Activated CD8-positive, alpha-beta memory T cell treated with anti-CD3 and anti-CD28 coated beads, Interleukin-2, amount 50 U/mL, for 24 hours (primary cell): ENCODE measurements around the gene RRH.
"Not testable (repeated sequence)": the region's sequence is repeated elsewhere in the genome, so short reads cannot be mapped to it uniquely, and the experiment has no call there.

Experiments used
- DNase-seq: peaks from one replicate; pipeline ENCODE4 v3.0.0-alpha.2; 2020; ENCODE audit errors: extremely low read depth

Gene RRH

DNA sequence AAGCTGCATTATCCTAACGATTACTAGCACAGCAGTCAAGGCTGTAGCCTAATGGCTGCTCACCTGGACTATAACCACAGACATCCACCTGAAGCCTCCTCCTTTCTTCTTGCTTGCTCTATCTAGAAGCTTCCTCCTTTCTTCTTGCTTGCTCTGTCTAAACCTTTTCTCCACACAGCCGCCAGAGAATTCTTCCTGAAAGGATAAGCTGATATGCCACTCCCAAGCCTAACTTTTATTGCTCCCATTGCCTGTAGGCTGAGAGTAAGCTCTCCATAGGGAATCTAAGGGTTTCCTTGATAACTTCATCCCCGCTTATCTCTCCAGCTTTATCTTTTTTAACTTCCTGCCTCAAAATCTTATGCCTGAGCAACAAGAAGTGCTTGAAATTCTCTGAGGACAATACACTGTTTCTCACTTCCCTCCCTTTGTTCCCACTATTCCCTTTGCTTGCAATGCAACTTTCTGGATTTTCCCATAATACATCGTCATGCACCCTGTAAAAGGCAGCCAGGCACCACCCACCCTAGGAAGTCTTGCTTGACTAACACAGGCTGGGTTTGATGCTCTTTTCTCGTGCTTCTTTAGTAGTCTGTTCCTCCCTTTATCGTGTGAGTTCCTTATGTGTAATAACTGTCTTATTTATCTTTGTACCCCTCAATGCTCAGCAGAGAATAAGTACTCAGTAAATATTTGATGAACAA lies 18.8 kb downstream of the RRH start:
- DNase-seq: no peak

DNA sequence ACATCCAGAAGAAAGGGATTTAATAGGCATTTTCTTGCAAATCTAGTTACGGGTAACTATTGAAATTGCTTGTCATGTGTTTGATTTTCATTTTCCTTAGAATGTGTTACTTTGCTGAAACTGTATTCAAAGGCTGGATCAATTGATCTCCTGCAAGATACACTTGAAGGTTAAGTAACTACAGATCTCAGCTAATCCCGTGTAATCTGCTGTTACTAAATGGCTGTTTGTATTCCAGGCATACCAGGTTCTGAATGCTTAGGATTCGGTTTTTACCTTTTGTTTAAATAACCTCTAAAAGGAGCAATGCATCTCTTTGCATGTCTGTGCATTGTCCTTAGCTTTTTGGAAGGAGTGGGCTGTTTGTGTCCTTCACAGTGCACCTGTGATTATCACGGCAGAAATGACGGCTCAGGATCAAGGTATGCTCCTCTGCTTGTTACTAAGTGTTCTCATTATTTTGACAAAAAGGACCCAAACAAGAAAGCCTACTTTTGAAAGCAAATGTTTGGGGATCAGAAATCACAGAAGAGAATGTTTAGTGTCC lies 20.2 kb downstream of the RRH start, which contains the start of gene LRIT3:
Gene LRIT3 (plus strand): TSS at position 212 of the 547 bp plus-strand sequence. CDS start 95 bp downstream, at position 307.
- DNase-seq: no peak

DNA sequence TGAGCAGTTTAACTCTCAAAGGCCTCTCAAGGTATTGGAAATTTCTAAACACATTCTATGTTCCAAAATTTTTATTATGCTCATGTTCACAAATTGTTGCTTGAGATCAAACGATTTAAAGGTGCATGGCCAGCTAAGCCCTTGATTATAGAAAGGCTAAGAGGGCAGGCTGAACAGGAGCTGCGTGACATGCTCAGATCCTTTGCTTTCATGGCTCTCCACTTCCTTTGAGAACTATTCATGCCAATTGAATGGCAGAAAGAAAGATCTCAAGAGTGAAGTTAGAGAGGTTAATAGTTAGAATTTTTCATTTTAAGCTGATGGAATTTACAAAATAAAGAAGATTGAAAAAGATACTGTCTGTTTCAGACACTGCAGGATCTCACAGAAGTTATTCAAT lies 20.7 kb downstream of the RRH start:
- no peak for DNase-seq

DNA sequence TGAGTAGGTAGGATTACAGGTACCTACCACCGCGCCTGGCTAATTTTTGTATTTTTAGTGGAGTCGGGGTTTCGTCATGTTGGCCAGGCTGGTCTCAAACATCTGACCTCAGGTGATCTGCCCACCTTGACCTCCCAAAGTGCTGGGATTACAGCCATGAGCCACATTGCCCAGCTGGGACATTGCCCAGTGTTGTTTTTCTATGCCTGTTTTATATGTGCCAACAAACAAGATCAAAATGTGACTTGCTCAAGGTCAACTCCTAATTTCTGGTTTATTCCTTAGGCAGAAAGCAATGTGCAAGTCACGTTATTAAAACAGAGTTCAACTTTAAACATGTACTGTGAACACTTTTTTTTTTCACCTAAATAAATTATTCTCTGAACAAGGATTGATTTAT lies 22.8 kb downstream of the RRH start:
- DNase-seq: no peak

DNA sequence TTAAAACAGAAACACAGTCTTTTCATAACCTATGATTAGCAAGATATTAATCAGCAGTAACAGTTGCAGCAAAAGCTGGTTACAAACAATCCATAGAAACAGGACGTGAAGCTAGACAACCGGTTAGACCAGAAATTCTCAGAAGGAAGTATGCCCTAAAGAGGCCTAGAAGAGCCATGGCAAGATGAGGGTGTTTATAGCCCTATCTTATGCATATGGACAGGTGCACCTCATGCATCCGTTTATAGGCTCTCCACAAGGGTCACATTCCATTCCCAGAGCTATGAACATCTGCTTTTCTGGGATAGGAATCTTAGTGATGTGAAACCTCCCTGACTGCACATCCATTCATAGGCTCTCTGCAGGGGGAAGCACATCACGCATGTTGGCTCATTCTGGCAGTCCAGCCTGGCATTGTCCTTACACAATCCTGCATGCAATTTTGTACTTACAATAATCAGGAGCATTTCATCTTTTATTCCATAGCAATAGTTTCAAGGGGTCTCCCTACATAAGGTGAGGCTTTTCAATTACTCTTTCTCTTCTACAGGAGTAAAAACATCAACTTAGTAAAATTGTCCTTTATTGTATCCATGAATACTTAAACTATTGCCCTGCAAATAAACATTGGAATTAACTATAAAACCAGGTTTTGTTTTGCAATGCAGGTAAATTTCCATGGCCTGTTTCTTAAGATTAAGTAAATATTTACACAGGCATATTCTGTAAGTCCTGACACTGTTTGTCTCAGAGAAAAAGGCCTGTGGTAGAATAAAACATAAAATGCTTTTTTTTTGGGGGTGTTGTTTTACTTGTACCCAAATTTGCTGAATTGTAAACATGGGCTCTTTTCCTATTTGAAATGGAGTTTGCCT lies 31.9 kb downstream of the RRH start:
- DNase-seq: not testable (repeated sequence)

DNA sequence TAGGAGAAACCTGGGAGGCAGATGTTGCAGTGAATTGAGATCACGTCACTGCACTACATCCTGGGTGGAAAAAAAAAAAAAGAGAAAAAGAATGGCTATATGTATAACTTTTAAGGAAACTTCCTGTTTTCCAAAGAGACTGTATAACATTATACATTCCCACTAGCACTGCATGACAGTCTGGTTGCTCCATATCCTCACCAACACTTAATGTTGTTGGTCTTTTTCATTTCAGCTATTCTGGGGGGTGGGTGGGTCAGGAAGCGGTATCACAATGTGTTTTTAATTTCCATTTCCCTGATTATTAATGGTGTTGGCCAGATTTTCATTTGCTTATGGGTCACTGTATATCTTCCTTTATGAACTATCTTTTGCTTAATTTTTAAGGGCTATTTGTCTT lies 33.5 kb downstream of the RRH start:
- DNase-seq: no peak

DNA sequence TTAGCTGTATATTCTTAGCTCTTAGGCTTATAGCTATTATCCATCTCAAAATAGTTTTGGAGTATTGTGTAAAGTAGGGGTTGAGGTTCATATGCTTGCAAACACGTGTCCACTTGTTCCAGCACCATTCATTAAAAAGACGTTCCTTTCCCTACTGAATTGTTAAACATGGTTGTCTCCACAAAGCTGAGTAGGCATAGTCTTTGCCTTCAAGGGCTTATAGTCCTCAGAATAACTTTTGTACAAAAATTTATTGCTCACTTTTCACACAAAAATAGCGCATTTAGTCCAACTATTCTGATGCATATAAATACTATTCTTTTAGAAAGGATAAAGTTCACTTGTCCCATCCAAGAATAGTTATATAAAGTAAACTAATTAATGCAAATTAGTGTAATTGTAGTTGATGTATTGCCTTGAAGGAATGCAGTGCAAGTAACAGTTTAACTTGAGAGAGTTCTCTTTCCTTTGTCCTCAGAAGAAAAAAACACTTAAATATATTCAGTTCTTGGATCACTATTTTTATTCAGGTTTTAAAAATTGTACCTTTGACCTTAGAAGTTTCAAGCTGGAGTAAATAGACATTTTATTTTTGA lies 34.2 kb downstream of the RRH start:
- no peak for DNase-seq

DNA sequence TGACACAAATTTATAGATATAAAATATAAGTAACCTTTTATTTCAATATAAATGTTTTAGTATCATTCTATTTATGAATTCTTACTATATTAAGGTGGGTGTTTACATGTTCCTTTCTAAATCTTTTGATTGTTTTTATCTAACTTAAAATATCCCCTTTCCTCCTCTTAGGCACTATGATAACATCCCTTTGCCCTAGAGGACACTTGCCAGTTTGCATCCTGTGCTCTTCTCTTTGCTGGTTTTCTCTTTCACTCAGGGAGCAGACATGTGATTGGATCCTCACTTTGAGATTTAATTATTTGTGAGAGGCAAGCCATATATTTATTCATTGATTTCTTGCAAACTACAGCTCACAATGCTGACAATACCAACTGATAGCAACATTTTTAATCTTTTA lies 36.4 kb downstream of the RRH start:
- no peak for DNase-seq

DNA sequence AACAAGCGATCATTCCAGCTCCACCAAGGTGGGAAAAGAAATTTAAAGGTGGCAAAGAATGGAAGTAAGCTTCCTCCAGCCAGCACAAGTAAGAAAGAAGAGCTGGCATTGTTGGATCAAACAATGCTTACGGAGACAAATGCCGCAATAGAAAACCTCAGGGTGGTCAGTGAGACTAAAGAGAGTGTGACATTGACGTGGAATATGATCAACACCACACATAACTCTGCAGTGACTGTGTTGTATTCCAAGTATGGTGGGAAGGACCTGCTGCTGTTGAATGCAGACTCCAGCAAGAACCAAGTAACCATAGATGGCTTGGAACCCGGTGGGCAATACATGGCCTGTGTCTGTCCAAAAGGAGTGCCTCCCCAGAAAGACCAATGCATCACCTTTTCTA lies 42.3 kb downstream of the RRH start:
- DNase-seq: no peak

DNA sequence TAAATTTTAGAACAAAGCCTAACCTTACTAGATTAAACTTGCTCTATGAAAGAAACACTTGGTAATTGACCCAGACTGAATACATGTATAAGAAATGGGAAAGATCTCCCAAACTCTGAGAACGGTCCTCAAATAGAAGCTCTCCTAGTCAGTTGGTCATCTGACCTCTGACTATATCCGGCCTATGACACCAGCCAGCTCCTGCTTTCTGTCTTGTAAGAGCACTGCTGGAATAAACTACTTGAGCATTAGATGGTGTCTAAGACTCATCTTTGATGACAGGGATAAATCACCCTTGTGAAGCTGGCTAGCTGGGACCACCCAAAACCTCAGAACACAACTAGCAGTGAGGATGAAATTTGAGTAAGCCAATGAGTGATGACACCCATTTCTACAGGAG lies 44.3 kb downstream of the RRH start:
- no peak for DNase-seq

DNA sequence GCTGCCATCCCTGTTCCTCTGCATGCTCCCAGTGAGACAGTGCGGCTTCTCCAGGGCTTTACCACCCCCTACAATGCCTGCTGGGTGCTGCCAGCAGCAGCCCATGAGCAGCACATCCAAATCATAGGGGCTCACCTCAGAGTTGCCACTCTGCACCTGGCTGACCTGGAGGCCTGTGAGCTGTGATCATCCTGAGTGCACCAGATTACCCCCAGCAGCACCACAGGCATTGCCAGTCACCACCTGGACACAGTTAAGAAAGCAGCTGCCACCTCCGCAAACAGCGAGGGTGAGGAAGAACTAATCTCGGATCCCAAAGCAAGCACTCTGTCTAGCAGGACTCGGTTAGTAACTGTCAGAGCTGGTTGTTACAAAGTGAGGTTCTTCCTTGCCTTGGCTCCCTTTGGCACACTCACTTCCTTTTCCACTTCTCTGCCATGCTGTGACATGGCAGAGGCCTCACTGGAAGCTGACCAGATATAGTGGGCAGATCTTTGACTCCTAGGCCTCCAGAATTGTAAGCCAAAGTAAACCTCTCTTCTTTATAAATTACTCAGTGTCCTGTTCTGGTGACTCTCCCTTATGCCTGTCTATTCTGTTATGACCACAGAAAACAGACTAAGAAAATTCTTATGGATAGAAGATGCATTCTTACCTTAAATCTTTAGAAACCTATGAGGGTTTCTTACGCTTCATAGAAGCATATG lies 45.3 kb downstream of the RRH start:
- DNase-seq: no peak

DNA sequence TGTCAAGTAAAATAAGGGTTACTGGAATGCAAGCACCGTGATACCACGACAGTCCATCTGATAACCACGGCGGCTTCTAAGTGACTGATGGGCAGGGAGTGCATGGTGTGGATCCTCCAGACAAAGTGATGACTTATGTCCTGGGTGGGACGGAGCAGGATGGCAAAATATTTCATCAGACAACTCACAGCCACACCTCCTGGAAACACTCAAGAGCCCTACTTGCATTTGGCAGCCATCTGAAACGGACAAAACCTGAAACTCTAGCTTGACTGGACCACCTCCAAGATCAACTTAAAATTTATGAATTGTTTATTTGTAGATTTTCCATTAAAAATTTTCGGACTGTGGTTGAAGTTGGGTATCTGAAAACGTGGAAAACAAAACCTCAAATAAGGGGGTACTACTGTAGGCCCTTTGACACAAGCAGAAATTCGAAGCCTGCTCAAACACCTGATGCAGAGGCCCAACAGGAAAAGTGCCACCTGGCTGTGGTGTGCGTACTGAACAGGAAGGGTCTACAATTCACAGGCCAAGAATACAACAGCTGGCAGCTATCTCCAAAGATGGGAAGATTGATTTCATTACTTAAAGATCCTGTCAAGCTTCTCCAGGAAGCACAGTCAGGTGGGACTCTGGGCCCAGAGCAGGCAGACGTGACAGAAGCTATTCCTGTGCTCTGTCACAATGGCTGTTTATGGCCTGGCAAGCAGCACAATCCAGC lies 46.2 kb downstream of the RRH start:
- no peak for DNase-seq

DNA sequence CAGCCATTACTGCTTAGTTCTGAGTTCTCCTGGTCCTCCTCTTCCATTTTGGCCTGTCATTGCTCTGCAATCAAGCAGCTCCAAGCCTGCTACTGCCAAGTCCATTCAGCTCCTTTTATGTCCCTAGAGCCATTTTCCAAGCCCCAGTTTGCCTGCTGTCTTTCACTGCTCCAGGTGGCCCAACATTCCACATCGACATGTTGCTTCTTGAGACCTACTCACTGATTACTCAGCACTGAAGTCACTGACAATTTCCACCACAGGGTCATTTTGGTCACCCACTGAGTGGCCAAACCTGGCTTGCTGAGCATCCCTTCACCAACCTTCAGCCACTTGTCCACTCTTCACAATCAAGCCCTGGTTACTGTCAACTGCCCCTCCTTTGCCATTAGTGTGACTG lies 47.3 kb downstream of the RRH start:
- DNase-seq: no peak

DNA sequence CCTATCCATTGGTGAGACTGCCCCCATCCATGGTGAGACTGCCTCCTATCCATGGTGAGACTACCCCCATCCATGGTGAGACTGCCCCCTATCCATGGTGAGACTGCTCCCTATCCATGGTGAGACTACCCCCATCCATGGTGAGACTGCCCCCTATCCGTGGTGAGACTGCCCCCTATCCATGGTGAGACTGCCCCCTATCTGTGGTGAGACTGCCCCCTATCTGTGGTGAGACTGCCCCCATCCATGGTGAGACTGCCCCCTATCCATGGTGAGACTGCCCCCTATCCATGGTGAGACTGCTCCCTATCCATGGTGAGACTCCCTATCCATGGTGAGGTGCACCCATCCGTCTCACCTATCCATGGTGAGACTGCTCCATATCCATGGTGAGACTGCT lies 47.8 kb downstream of the RRH start:
- DNase-seq: not testable (repeated sequence)

DNA sequence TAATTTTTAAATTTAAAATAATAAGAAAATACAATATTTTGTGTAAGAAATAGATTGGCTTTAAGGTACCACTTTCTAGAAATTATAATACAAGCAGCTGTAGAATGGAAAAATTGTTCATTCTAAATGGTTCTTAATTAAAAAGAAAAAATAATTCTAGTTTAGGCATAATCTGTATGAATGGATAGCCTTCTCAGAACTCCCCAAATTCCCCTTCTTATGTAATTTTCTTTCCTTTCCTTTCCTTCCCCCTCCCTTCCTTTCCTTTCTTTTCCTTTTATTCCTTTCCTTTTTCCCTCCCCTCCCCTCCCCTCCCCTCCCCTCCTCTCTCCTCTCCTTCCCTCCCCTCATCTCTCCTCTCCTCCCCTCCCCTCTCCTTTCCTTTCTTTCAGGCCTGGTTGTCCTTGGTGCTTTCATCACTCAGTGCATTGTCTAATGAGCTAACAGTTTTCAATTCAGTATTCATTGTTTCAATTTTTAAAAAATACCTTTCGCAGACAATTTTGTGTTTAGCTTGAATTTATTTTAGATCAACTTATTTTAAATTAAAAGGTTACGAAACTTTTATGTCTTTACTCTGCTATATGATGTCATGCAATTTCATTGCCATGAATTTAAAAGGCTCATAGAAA lies 49.0 kb downstream of the RRH start:
- DNase-seq: no peak

DNA sequence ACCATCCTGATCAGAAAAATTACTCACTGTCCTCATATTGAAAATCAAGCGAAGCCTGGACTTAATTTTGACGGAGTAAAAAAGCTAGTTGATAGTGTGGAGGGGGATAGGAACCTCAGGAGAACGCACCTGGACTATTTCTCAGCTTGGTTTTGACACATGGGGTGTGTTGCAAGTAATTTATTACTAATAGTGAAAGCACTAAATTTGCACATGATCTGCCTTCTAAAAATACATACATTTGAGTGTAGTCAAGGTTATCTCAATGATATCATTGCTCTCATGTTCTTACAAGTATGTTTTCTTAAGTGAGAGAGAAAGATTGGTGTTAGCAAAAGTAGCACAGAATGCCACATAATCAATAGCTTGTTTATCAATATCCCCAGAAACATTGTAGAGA lies 49.6 kb downstream of the RRH start:
- DNase-seq: no peak

DNA sequence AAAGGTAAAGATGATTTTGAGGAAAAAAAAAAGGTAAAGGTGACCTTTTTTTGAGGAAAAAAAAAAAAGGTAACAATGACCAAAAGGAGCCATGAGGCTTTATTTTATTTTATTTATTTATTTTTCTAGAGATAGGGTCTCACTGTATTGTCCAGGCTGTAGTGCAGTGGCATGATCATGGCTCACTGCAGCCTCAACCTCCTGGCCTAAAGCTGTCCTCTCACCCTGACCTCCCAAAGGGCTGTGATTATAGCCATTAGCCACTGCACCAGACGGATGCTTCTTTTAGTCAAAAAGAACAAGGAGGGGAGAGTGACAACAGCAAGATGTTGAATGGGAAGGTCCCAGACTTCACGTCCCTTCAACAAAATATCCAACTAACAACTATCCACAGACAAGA lies 50.6 kb downstream of the RRH start:
- DNase-seq: no peak

DNA sequence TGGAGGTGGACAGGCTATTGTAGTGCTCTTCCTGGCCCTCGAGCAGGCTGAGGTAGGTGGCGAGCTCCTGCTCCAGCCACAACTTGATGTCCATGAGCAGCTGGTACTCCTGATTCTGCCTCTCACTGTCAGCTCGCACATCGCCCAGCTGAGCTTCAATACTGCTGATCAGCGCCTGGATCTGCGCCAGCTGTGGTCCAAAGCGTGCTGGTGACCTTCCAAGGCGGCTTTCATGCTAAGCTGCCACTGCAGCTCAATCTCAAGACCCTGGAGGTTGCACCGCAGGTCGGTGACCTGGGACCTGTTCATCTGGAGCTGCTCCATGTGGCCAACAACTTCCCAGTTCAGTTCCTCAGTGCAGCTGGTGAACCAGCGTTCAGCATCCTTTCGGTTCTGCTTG lies 51.3 kb downstream of the RRH start:
- DNase-seq: no peak

DNA sequence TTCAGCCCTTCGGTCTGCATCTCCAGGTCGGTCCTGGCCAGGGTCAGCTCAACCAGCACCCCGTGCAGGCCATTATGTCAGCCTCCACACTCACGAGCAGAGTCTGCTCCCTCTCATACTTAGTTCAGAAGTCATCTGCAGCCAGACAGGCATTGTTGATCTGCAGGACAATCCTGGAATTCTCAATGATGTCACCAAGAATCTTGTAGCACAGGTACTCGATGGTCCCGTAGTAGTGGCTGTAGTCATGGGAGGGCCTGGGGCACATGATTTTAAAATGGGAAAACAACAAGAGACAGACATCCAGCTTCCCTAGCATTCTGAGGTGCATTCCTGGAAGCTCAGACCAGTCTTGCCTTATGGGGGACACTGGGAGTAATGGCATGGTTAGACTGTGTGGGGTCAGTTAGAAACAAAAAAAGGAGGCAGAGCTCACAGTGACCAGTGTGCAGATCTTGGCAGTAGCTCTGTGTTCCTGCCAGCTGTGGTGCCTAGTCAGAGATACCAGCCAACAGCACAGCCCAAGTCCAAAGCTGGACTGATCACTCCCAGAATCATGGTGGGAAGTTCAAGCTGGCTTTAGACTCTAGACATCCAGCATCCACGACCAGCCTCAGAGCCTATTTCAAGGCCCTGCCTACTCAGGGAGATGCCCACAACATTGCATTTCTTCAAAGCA lies 52.0 kb downstream of the RRH start:
- DNase-seq: no peak

DNA sequence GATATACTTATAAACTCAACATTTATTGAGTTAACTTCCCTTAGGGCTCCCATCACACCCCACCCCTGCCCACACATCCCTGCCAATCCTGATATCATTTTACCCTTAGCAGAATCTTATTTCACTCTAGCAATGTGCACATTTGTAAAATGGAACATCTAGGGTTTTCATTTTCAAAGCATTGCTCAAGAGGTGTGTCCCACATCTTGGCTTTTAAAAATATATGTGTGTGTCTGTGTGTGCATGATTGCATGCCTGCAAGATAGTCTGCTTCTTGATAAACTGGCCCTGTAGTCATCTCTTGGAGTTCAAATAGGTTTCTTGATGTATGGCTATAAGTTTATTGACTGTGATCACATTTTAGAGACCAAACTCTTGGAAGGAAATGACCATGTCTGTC lies 58.5 kb downstream of the RRH start:
- DNase-seq: no peak
